ENCODE measurements around the gene ZNF74.
"Not testable (repeated sequence)": the region's sequence is repeated elsewhere in the genome, so short reads cannot be mapped to it uniquely, and the experiment has no call there.

The ZNF74 gene

DNA sequence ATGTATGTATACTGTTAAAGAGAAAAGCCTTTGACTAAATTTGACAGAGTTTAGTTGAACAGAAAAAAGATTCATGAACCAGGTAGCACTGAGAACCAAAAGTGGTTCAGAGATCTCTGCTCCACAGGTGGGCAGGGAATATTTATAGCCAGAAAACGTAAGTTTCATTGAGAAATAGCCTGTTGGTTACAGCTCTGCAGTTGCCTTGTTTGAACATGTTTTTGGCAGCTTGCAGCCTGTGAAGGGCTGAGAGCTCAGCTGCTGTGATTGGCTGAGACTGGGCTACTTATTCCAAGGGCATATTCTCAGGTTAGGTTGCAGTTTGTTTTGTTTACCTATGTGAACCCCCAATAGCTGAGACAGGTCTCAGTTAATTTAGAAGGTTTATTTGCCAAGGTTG, 13.5 kb upstream of the ZNF74 start:
- Histone ChIP-seq H3K36me3 (ENCODE audit: control insufficient read depth, insufficient read depth, low read length) (no peaks in the 10 kb centered on the region), H3K4me1 (ENCODE audit: control insufficient read depth, insufficient read depth, low read length) (no peaks in the 10 kb centered on the region), H3K27me3 (ENCODE audit: control insufficient read depth, insufficient read depth, low read length) (no peaks in the 10 kb centered on the region), H3K9me3 (ENCODE audit: control insufficient read depth, insufficient read depth, low read length) (no peaks in the 10 kb centered on the region), H3K9ac (ENCODE audit: low read depth, low read length) (no peak overlapping the region), H3K4me3 (ENCODE audit: low read depth, low read length) (no peak overlapping the region)

DNA sequence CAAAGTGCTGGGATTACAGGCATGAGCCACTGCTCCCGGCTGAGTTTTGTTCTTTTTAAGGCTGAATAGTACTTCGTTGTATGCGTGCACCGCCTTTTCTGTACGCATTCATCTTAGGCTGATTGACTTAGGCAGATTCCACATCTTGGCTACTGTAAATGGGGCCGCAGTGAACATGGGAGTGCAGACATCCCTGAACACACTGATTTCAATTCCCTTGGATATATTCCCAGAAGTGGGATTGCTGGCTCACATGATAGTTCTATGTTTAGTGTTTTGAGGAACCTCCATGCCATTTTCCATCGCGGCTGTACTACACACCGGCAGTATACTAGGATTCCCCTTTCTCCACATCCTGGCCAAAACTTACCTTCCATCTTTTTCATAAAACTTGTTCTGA, 10.4 kb upstream of the ZNF74 start:
- no peaks in the 10 kb centered on the region for H3K4me1 ChIP-seq (ENCODE audit: control insufficient read depth, insufficient read depth, low read length)
- no peaks in the 10 kb centered on the region for H3K27me3 ChIP-seq (ENCODE audit: control insufficient read depth, insufficient read depth, low read length)
- H3K36me3 ChIP-seq (ENCODE audit: control insufficient read depth, insufficient read depth, low read length) = no peaks in the 10 kb centered on the region
- H3K9me3 ChIP-seq (ENCODE audit: control insufficient read depth, insufficient read depth, low read length) = no peaks in the 10 kb centered on the region
- H3K9ac ChIP-seq (ENCODE audit: low read depth, low read length) = no peak overlapping the region
- H3K4me3 ChIP-seq (ENCODE audit: low read depth, low read length) = no peak overlapping the region

DNA sequence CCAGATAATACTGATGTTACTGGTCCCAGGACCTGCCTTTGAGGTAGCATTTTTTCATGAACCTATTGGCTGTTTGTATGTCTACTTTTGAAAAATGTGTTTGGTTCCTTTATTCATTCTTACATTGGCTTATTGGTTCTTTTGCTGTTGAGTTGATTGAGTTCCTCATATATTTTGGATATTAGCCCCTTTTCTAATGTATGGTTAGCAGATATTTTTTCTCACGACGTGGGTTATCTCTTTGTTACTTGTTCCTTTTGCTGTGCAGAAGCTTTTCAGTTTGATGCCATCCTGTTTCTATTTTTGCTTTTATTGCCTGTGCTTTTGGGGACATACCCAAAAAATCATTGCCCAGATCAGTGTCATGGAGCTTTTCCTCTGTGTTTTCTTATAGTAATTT, 9.8 kb upstream of the ZNF74 start:
- Histone ChIP-seq H3K4me3 (ENCODE audit: low read depth, low read length) (no peak overlapping the region), H3K4me1 (ENCODE audit: control insufficient read depth, insufficient read depth, low read length) (no peaks in the 10 kb centered on the region), H3K36me3 (ENCODE audit: control insufficient read depth, insufficient read depth, low read length) (no peaks in the 10 kb centered on the region), H3K9me3 (ENCODE audit: control insufficient read depth, insufficient read depth, low read length) (no peaks in the 10 kb centered on the region), H3K27me3 (ENCODE audit: control insufficient read depth, insufficient read depth, low read length) (no peaks in the 10 kb centered on the region), H3K9ac (ENCODE audit: low read depth, low read length) (no peak overlapping the region)

DNA sequence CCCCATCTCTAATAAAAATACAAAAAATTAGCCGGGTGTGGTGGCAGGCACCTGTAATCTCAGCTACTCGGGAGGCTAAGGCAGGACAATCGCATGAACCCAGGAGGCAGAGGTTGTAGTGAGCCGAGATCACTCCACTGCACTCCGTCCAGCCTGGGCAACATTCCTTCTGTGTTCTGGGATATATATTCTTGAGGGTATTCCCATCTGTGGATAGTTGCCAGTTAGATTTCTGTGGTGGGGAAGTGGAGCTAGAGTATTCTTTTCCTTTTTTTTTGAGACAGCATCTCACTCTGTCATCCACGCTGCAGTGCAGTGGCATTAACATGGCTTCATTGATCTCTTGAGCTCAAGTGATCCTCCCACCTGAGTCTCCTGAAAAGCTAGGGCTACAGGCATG, 9.1 kb upstream of the ZNF74 start:
- H3K9ac ChIP-seq (ENCODE audit: low read depth, low read length) = no peak overlapping the region
- no peaks in the 10 kb centered on the region for H3K4me1 ChIP-seq (ENCODE audit: control insufficient read depth, insufficient read depth, low read length)
- no peaks in the 10 kb centered on the region for H3K27me3 ChIP-seq (ENCODE audit: control insufficient read depth, insufficient read depth, low read length)
- no peak overlapping the region for H3K4me3 ChIP-seq (ENCODE audit: low read depth, low read length)
- H3K9me3 ChIP-seq (ENCODE audit: control insufficient read depth, insufficient read depth, low read length) = no peaks in the 10 kb centered on the region
- H3K36me3 ChIP-seq (ENCODE audit: control insufficient read depth, insufficient read depth, low read length) = no peaks in the 10 kb centered on the region

DNA sequence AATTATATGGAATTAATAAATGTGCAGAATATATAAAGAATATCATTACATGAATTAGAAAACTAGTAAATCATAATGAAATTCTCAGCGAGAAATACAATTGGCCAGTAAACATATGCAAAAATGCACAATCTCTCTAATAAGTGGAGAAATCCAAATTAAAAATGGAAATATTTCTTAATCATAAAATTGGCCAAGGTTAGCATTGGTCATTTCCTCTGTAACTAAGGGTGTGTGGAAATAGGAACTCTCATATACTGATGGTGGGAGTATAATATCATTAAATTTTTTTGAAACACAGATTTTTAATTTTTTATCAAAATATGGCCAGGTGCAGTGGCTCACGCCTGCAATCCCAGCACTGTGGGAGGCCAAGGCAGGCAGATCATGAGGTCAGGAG, 7.6 kb upstream of the ZNF74 start:
- Histone ChIP-seq H3K4me1 (ENCODE audit: control insufficient read depth, insufficient read depth, low read length) (no peaks in the 10 kb centered on the region), H3K9ac (ENCODE audit: low read depth, low read length) (no peak overlapping the region), H3K27me3 (ENCODE audit: control insufficient read depth, insufficient read depth, low read length) (no peaks in the 10 kb centered on the region), H3K9me3 (ENCODE audit: control insufficient read depth, insufficient read depth, low read length) (no peaks in the 10 kb centered on the region), H3K36me3 (ENCODE audit: control insufficient read depth, insufficient read depth, low read length) (no peaks in the 10 kb centered on the region), H3K4me3 (ENCODE audit: low read depth, low read length) (no peak overlapping the region)

DNA sequence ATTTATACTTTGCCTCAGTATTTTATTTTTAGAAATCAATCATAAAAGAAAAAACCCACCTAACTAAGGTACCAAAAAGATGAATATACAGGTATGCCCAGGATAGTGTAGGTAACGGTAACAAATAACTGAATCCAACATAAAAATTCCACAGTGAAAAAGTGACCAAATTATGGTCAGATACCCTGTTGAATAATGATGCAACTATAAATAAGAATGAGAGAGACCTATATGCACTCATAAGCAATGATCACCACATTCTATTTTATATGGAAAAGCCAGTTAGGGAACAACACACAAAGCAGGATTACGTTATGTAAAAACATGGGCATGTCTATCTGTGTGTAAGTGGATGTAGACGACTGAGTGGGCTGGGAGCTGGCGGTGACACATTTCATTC, 7.0 kb upstream of the ZNF74 start:
- Histone ChIP-seq H3K4me3 (ENCODE audit: low read depth, low read length) (no peak overlapping the region), H3K4me1 (ENCODE audit: control insufficient read depth, insufficient read depth, low read length) (no peaks in the 10 kb centered on the region), H3K27me3 (ENCODE audit: control insufficient read depth, insufficient read depth, low read length) (no peaks in the 10 kb centered on the region), H3K9ac (ENCODE audit: low read depth, low read length) (no peak overlapping the region), H3K36me3 (ENCODE audit: control insufficient read depth, insufficient read depth, low read length) (no peaks in the 10 kb centered on the region), H3K9me3 (ENCODE audit: control insufficient read depth, insufficient read depth, low read length) (no peaks in the 10 kb centered on the region)

DNA sequence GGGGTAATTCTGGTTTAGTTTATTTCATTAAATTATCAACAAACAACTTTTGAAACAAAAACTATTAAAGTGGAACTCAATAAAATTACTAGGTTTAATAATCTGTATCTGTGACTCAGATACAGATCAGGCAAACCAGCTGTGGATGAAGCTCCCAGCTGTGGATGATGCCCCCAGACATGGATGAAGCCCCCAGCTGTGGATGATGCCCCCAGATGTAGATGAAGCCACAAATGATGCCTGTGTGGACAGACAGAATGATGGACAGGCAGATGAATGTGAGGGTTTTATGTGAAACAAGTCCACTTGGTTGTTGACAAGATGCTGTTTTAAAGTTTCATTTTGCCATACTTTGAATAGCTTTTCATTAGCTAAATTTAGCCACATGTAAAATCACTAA, 5.8 kb upstream of the ZNF74 start:
- Histone ChIP-seq H3K4me3 (ENCODE audit: low read depth, low read length) (no peak overlapping the region), H3K36me3 (ENCODE audit: control insufficient read depth, insufficient read depth, low read length) (no peaks in the 10 kb centered on the region), H3K9me3 (ENCODE audit: control insufficient read depth, insufficient read depth, low read length) (no peaks in the 10 kb centered on the region), H3K9ac (ENCODE audit: low read depth, low read length) (no peak overlapping the region), H3K27me3 (ENCODE audit: control insufficient read depth, insufficient read depth, low read length) (peaks cover 4% of the 10 kb centered on the region), H3K4me1 (ENCODE audit: control insufficient read depth, insufficient read depth, low read length) (no peaks in the 10 kb centered on the region)

DNA sequence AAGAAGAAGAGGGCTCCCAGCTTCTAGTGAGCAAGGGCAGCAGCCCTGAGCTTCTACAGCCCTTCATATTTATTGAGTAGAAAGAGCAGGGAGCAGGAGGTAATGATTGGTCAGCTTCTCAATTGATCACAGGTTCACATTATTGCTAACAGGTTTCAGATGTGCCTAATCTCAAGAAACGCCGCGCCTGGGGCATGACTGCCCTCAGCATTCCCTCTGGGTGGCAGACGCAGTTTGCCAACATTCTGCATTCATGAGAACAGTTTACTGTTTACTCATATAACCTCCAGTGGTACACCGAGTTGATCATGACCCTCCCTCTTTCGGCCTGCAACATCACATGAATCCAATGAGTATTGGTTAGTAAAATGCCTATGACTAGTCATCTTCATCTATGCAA, 4.7 kb upstream of the ZNF74 start:
- peaks cover 4% of the 10 kb centered on the region for H3K27me3 ChIP-seq (ENCODE audit: control insufficient read depth, insufficient read depth, low read length)
- no peak overlapping the region for H3K9ac ChIP-seq (ENCODE audit: low read depth, low read length)
- no peaks in the 10 kb centered on the region for H3K9me3 ChIP-seq (ENCODE audit: control insufficient read depth, insufficient read depth, low read length)
- H3K4me1 ChIP-seq (ENCODE audit: control insufficient read depth, insufficient read depth, low read length) = no peaks in the 10 kb centered on the region
- no peak overlapping the region for H3K4me3 ChIP-seq (ENCODE audit: low read depth, low read length)
- H3K36me3 ChIP-seq (ENCODE audit: control insufficient read depth, insufficient read depth, low read length) = no peaks in the 10 kb centered on the region

DNA sequence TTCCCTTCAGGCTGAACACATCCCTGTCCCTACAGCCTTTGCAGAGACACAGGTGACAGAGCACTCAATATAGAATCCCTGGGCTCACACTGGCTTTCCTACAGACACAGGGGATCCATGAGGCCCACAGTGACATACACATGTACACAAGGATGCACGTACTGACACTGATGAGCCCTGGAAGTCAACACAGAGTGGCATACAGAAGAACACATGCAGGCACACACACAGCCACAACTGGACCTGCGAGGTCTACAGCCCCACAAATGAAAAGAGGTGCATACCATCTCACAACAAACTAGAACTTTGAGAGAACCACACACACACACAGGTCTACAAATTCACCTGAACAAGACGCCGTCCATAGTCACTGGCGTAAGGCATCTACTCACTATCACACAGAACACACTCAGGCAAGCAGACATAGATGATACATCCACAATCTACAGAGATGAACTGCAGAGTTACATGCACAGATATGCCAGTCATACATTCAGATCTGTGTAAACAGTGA, 3.5 kb upstream of the ZNF74 start:
- Histone ChIP-seq H3K27me3 (ENCODE audit: control insufficient read depth, insufficient read depth, low read length) (peaks cover 4% of the 10 kb centered on the region), H3K4me3 (ENCODE audit: low read depth, low read length) (no peak overlapping the region), H3K9me3 (ENCODE audit: control insufficient read depth, insufficient read depth, low read length) (no peaks in the 10 kb centered on the region), H3K36me3 (ENCODE audit: control insufficient read depth, insufficient read depth, low read length) (no peaks in the 10 kb centered on the region), H3K4me1 (ENCODE audit: control insufficient read depth, insufficient read depth, low read length) (peaks cover 3% of the 10 kb centered on the region), H3K9ac (ENCODE audit: low read depth, low read length) (no peak overlapping the region)

DNA sequence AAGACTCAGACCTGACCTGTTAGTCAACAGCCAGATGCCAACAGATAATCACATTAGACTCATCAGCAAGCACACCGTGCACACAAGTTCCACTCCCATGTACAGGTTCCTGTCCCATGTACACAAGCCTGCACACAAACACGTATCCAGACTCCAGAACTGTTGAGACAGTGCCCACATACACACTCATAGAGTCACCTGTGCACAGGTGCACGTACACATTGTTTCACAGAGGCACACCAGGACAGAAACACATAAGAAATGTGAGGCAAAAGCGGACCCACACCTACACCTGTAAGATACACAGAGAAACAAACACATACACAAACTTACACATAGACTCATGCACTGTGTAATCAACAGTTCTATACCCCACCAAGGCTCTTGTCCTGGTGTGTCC, 2.7 kb upstream of the ZNF74 start:
- H3K4me1 ChIP-seq (ENCODE audit: control insufficient read depth, insufficient read depth, low read length) = peaks cover 3% of the 10 kb centered on the region
- H3K9me3 ChIP-seq (ENCODE audit: control insufficient read depth, insufficient read depth, low read length) = no peaks in the 10 kb centered on the region
- no peaks in the 10 kb centered on the region for H3K36me3 ChIP-seq (ENCODE audit: control insufficient read depth, insufficient read depth, low read length)
- H3K27me3 ChIP-seq (ENCODE audit: control insufficient read depth, insufficient read depth, low read length) = peaks cover 4% of the 10 kb centered on the region
- H3K9ac ChIP-seq (ENCODE audit: low read depth, low read length) = no peak overlapping the region
- H3K4me3 ChIP-seq (ENCODE audit: low read depth, low read length) = no peak overlapping the region

DNA sequence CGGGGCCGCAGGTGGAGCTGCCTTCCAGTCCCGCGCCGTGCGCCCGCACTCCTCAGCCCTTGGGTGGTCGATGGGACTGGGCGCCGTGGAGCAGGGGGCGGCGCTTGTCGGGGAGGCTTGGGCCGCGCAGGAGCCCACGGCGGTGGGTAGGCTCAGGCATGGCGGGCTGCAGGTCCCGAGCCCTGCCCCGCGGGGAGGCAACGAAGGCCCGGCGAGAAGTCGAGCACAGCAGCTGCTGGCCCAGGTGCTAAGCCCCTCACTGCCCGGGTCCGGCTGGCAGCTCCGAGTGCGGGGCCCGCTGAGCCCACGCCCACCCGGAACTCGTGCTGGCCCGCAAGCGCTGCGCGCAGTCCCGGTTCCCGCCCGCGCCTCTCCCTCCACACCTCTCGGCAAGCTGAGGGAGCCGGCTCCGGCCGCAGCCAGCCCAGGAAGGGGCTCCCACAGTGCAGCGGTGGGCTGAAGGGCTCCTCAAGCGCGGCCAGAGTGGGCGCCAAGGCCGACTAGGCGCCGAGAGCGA, 1.5 kb upstream of the ZNF74 start:
- H3K27me3 ChIP-seq (ENCODE audit: control insufficient read depth, insufficient read depth, low read length); H3K4me3 ChIP-seq (ENCODE audit: low read depth, low read length); H3K4me1 ChIP-seq (ENCODE audit: control insufficient read depth, insufficient read depth, low read length); H3K36me3 ChIP-seq (ENCODE audit: control insufficient read depth, insufficient read depth, low read length); H3K9ac ChIP-seq (ENCODE audit: low read depth, low read length); H3K9me3 ChIP-seq (ENCODE audit: control insufficient read depth, insufficient read depth, low read length): not testable (repeated sequence)

DNA sequence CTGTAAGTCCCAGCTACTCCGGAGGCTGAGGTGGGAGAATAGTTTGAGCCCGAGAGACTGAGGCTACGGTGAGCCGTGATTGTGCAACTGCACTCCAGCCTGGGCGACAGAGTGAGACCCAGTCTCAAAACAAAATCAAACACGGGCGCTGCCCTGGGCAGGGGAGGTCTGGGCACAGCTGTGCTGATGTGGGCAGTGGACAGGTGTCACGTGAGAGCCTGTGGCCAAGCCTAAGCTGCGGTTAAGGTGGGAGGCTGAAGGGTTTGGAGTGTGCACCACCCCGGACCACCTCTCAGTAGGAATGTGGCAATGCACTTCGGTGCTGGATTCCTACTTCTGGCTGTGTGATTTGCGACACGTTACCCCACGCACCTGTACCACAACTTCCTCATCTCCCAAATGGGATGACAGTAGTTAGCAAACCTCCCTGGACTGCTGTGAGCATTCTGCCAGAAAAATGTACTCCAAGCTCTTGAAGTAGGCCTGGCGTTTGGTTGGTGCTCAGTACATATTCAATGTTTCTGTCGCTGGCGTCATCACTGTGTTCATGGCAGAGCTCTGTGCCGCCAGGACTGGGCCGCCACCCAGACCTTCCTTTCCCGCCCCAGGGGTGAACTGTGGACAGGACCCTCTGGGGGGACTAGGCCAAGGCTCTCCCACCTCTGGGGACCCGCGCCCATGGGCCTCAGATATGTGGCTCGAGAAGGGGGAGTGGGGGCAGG, 807 bp upstream of the ZNF74 start:
- Histone ChIP-seq H3K36me3 (ENCODE audit: control insufficient read depth, insufficient read depth, low read length) (no peaks in the 10 kb centered on the region), H3K9me3 (ENCODE audit: control insufficient read depth, insufficient read depth, low read length) (no peaks in the 10 kb centered on the region), H3K9ac (ENCODE audit: low read depth, low read length) (no peak overlapping the region), H3K4me1 (ENCODE audit: control insufficient read depth, insufficient read depth, low read length) (peaks cover 3% of the 10 kb centered on the region), H3K4me3 (ENCODE audit: low read depth, low read length) (peak overlapping the region; percentile 89), H3K27me3 (ENCODE audit: control insufficient read depth, insufficient read depth, low read length) (peaks cover 4% of the 10 kb centered on the region)

All from iPS-15b (cell line).